ENCODE results near the gene MED13L. TPM values are rescaled to one million over a fixed set of nuclear protein-coding genes. Genes with fewer than 3 reads are reported as not detected.

Gene MED13L
- polyA plus RNA-seq, 1 of the 3 experiments (the other 2 are of a cell fraction), result 17.1 TPM

DNA sequence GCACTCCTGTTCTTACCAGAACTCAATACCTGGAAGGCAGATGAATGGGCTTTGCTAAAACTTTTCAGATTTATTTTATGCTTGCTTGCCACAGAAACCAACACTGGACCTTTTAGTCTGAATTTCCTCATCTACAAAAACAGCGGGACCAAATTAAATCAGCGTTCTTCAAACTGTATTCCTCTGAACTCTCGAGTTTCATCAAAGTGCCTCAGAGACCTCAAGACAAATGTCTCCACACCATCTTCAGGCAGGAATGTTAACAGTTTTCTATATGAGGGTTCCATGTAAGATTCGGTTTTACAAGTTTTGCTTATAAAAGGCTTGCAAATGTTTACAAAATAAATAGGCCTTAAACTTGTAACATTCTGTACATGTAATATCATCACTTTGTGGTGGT is 74.6 kb downstream of the MED13L start:
- peaks cover 0 to 31% of the 10 kb centered on the region in 2 experiments; a peak in 3 of 4 replicates for H3K4me1 ChIP-seq (ENCODE audit: control insufficient read depth in 1 of 2, insufficient read depth in 2 of 2, low read depth in 1 of 2, low read length in 1 of 2)
- no peak for DNase-seq
- H3K27ac ChIP-seq (ENCODE audit: low read depth in 2 of 2, low read length in 1 of 2), result peak overlapping the region in 1 of 2 experiments; percentile 29; a peak in 1 of 4 replicates
- H3K9me3 ChIP-seq, result no peaks in the 10 kb centered on the region
- H4K20me1 ChIP-seq (ENCODE audit: insufficient read depth), result peaks cover 99% of the 10 kb centered on the region
- no peak overlapping the region for H2AFZ ChIP-seq (ENCODE audit: low read depth)
- peaks cover 100% of the 10 kb centered on the region for H3K79me2 ChIP-seq (ENCODE audit: insufficient read depth)
- H3K9ac ChIP-seq, result no peak overlapping the region
- H3K36me3 ChIP-seq (replicated peaks in 1 of 2; ENCODE audit: control insufficient read depth in 1 of 2, insufficient read depth in 2 of 2, low read length in 1 of 2), result peaks cover 0 to 16% of the 10 kb centered on the region in 2 experiments
- peaks cover 17% of the 10 kb centered on the region for H3F3A ChIP-seq (replicated peaks; ENCODE audit: insufficient read depth)
- H3K4me3 ChIP-seq (ENCODE audit: low read depth in 2 of 2, low read length in 1 of 2), result no peak overlapping the region
- H3K27me3 ChIP-seq (ENCODE audit: insufficient read depth), result no peaks in the 10 kb centered on the region
- no peak overlapping the region for H3K4me2 ChIP-seq
- ChIA-PET CTCF (interaction anchor here (0.7 to 1.2 kb wide), 3 partner anchors 11 to 62 kb away, joined by 3 to 5 read pairs (median 3); no protein-coding TSS in a partner anchor), POLR2A (interaction anchor here (1.2 kb wide), 1 partner anchor 10 kb away, joined by 3 read pairs; no protein-coding TSS in a partner anchor)
- H3K9me2 ChIP-seq, result no peaks in the 10 kb centered on the region
- 85% methylated on average over 4 of the region's 4 CpGs for WGBS (ENCODE audit: low lambda C conversion rate)
- TF ChIP-seq, protein P1, sequence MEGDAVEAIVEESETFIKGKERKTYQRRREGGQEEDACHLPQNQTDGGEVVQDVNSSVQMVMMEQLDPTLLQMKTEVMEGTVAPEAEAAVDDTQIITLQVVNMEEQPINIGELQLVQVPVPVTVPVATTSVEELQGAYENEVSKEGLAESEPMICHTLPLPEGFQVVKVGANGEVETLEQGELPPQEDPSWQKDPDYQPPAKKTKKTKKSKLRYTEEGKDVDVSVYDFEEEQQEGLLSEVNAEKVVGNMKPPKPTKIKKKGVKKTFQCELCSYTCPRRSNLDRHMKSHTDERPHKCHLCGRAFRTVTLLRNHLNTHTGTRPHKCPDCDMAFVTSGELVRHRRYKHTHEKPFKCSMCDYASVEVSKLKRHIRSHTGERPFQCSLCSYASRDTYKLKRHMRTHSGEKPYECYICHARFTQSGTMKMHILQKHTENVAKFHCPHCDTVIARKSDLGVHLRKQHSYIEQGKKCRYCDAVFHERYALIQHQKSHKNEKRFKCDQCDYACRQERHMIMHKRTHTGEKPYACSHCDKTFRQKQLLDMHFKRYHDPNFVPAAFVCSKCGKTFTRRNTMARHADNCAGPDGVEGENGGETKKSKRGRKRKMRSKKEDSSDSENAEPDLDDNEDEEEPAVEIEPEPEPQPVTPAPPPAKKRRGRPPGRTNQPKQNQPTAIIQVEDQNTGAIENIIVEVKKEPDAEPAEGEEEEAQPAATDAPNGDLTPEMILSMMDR (IDR thresholded peaks at IDR 0.05), result peak; percentile 45
- TF ChIP-seq NRF1 (IDR thresholded peaks at IDR 0.05; ENCODE audit: low read depth, low read length), result no peak

DNA sequence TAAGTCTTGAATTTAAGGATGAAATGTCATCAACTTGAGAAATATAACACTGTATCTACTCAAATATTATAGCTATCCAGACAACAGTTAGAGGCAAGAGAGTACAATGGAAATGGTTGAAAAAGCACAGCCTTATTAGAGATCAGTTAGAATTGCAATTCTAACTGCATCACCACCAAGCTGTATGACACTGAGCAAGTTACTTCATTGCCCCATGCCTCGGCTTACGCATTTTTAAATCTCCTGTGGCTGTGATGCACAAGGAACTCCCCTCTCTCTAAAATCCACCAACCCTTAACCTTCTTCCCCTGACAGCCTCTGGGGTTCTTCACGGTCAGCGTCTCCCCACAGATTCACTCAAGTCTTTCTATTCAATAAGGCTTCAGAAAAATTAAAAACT is 75.1 kb downstream of the MED13L start:
- H3K4me2 ChIP-seq, result no peak overlapping the region
- ChIA-PET POLR2A (no interaction called here), CTCF (interaction anchor here (0.7 to 1.2 kb wide), 3 partner anchors 10 to 61 kb away, joined by 3 to 5 read pairs (median 3); no protein-coding TSS in a partner anchor)
- peaks cover 100% of the 10 kb centered on the region for H3K79me2 ChIP-seq (ENCODE audit: insufficient read depth)
- peaks cover 0 to 35% of the 10 kb centered on the region in 2 experiments; a peak in 3 of 4 replicates for H3K4me1 ChIP-seq (ENCODE audit: control insufficient read depth in 1 of 2, insufficient read depth in 2 of 2, low read depth in 1 of 2, low read length in 1 of 2)
- H3K9me2 ChIP-seq, result no peaks in the 10 kb centered on the region
- peaks cover 99% of the 10 kb centered on the region for H4K20me1 ChIP-seq (ENCODE audit: insufficient read depth)
- no peaks in the 10 kb centered on the region for H3K9me3 ChIP-seq
- H2AFZ ChIP-seq (ENCODE audit: low read depth), result no peak overlapping the region
- no peaks in the 10 kb centered on the region for H3K27me3 ChIP-seq (ENCODE audit: insufficient read depth)
- peak overlapping the region in 1 of 2 experiments; percentile 29; a peak in 2 of 4 replicates for H3K27ac ChIP-seq (ENCODE audit: low read depth in 2 of 2, low read length in 1 of 2)
- no peak overlapping the region for H3K4me3 ChIP-seq (ENCODE audit: low read depth in 2 of 2, low read length in 1 of 2)
- H3F3A ChIP-seq (replicated peaks; ENCODE audit: insufficient read depth), result peaks cover 17% of the 10 kb centered on the region
- H3K9ac ChIP-seq, result no peak overlapping the region
- no peak for DNase-seq
- H3K36me3 ChIP-seq (replicated peaks in 1 of 2; ENCODE audit: control insufficient read depth in 1 of 2, insufficient read depth in 2 of 2, low read length in 1 of 2), result peaks cover 0 to 16% of the 10 kb centered on the region in 2 experiments
- WGBS (ENCODE audit: low lambda C conversion rate), result 96% methylated on average over 4 of the region's 4 CpGs
- TF ChIP-seq, protein P2, sequence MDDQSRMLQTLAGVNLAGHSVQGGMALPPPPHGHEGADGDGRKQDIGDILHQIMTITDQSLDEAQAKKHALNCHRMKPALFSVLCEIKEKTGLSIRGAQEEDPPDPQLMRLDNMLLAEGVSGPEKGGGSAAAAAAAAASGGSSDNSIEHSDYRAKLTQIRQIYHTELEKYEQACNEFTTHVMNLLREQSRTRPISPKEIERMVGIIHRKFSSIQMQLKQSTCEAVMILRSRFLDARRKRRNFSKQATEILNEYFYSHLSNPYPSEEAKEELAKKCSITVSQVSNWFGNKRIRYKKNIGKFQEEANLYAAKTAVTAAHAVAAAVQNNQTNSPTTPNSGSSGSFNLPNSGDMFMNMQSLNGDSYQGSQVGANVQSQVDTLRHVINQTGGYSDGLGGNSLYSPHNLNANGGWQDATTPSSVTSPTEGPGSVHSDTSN (IDR thresholded peaks at IDR 0.05), result no peak
- TF ChIP-seq CHD2 (IDR thresholded peaks at IDR 0.05; ENCODE audit: low read length, partially characterized antibody), result no peak
- TF ChIP-seq RCOR1 (IDR thresholded peaks at IDR 0.05; ENCODE audit: low read length), result no peak
- no peak for TF ChIP-seq POLR2AphosphoS5 (IDR thresholded peaks at IDR 0.05; ENCODE audit: low read depth, low read length)
- no peak for TF ChIP-seq TCF12 (IDR thresholded peaks at IDR 0.05)
- TF ChIP-seq, protein P3, sequence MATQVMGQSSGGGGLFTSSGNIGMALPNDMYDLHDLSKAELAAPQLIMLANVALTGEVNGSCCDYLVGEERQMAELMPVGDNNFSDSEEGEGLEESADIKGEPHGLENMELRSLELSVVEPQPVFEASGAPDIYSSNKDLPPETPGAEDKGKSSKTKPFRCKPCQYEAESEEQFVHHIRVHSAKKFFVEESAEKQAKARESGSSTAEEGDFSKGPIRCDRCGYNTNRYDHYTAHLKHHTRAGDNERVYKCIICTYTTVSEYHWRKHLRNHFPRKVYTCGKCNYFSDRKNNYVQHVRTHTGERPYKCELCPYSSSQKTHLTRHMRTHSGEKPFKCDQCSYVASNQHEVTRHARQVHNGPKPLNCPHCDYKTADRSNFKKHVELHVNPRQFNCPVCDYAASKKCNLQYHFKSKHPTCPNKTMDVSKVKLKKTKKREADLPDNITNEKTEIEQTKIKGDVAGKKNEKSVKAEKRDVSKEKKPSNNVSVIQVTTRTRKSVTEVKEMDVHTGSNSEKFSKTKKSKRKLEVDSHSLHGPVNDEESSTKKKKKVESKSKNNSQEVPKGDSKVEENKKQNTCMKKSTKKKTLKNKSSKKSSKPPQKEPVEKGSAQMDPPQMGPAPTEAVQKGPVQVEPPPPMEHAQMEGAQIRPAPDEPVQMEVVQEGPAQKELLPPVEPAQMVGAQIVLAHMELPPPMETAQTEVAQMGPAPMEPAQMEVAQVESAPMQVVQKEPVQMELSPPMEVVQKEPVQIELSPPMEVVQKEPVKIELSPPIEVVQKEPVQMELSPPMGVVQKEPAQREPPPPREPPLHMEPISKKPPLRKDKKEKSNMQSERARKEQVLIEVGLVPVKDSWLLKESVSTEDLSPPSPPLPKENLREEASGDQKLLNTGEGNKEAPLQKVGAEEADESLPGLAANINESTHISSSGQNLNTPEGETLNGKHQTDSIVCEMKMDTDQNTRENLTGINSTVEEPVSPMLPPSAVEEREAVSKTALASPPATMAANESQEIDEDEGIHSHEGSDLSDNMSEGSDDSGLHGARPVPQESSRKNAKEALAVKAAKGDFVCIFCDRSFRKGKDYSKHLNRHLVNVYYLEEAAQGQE (IDR thresholded peaks at IDR 0.05; ENCODE audit: low read depth, low read length), result no peak
- TF ChIP-seq EP300 (IDR thresholded peaks at IDR 0.05; ENCODE audit: borderline replicate concordance in 1 of 2, low read depth in 1 of 2, low read length in 1 of 2), result no peak
- TF ChIP-seq, protein P4, sequence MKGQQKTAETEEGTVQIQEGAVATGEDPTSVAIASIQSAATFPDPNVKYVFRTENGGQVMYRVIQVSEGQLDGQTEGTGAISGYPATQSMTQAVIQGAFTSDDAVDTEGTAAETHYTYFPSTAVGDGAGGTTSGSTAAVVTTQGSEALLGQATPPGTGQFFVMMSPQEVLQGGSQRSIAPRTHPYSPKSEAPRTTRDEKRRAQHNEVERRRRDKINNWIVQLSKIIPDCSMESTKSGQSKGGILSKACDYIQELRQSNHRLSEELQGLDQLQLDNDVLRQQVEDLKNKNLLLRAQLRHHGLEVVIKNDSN (IDR thresholded peaks at IDR 0.05; ENCODE audit: borderline replicate concordance, low read depth), result no peak
- no peak for TF ChIP-seq TAF1 (IDR thresholded peaks at IDR 0.05; ENCODE audit: borderline replicate concordance, low read depth, low read length)
- no peak for TF ChIP-seq GATA2 (CRISPR knock-in tag; IDR thresholded peaks at IDR 0.05)
- no peak for TF ChIP-seq RXRA (IDR thresholded peaks at IDR 0.05; ENCODE audit: borderline replicate concordance, low read depth)
- TF ChIP-seq SIN3A (IDR thresholded peaks at IDR 0.05; ENCODE audit: borderline replicate concordance, low read depth, low read length), result no peak
- TF ChIP-seq, protein P5, sequence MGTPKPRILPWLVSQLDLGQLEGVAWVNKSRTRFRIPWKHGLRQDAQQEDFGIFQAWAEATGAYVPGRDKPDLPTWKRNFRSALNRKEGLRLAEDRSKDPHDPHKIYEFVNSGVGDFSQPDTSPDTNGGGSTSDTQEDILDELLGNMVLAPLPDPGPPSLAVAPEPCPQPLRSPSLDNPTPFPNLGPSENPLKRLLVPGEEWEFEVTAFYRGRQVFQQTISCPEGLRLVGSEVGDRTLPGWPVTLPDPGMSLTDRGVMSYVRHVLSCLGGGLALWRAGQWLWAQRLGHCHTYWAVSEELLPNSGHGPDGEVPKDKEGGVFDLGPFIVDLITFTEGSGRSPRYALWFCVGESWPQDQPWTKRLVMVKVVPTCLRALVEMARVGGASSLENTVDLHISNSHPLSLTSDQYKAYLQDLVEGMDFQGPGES (IDR thresholded peaks at IDR 0.05; ENCODE audit: low read depth, low read length), result no peak
- no peak for TF ChIP-seq MXI1 (IDR thresholded peaks at IDR 0.05; ENCODE audit: low read depth, low read length)
- no peak for TF ChIP-seq FOXM1 (IDR thresholded peaks at IDR 0.05; ENCODE audit: low read depth)
- TF ChIP-seq SMC3 (IDR thresholded peaks at IDR 0.05; ENCODE audit: low read depth, low read length), result no peak

All from SK-N-SH (cell line).